GM18519 (cell line): ENCODE results near the gene BAG3.
"Not testable (repeated sequence)": the region's sequence is repeated elsewhere in the genome, so short reads cannot be mapped to it uniquely, and the experiment has no call there.

ENCODE experiments used
- ATAC-seq: cut with Tn5 transposase; IDR thresholded peaks from one replicate; pipeline ENCODE4 v1.9.1; 2021; ENCODE audit warnings: mild to moderate bottlenecking, moderate library complexity; ENCODE audit not compliant: unreplicated experiment, low FRiP score

BAG3 gene

GRCh38 chr10:119650692-119651513, at the start of gene BAG3:
Gene BAG3 (plus strand): TSS chr10:119651380. CDS start chr10:119651676, 296 bp downstream.
- peak; percentile 48 for ATAC-seq

GRCh38 chr10:119602241-119603095, 48.7 kb upstream of the BAG3 start:
- ATAC-seq, result no peak

- ATAC-seq, result no peak
These were observed 46.7 kb upstream of the BAG3 start for GRCh38 chr10:119604468-119604867.

- ATAC-seq, result no peak
These were observed 42.6 kb upstream of the BAG3 start for GRCh38 chr10:119608316-119609155.

- no peak for ATAC-seq
These were observed 41.7 kb upstream of the BAG3 start for GRCh38 chr10:119609516-119609915.

GRCh38 chr10:119611433-119611832, 39.7 kb upstream of the BAG3 start:
- ATAC-seq, result no peak

GRCh38 chr10:119613741-119614140, 37.4 kb upstream of the BAG3 start:
- no peak for ATAC-seq

GRCh38 chr10:119614686-119615085, 36.5 kb upstream of the BAG3 start:
- ATAC-seq, result no peak

- ATAC-seq, result no peak
These were observed 34.2 kb upstream of the BAG3 start for GRCh38 chr10:119616882-119617570.

- ATAC-seq, result no peak
These were observed 32.0 kb upstream of the BAG3 start for GRCh38 chr10:119619215-119619614.

- not testable (repeated sequence) for ATAC-seq
These were observed 31.4 kb upstream of the BAG3 start for GRCh38 chr10:119619811-119620210.

- ATAC-seq, result no peak
These were observed 30.7 kb upstream of the BAG3 start for GRCh38 chr10:119620241-119621077.

GRCh38 chr10:119621078-119621384, 30.1 kb upstream of the BAG3 start:
- no peak for ATAC-seq

- no peak for ATAC-seq
These were observed 25.5 kb upstream of the BAG3 start for GRCh38 chr10:119625570-119626280.

- no peak for ATAC-seq
These were observed 20.9 kb upstream of the BAG3 start for GRCh38 chr10:119630300-119630699.

- ATAC-seq, result no peak
These were observed 17.5 kb upstream of the BAG3 start for GRCh38 chr10:119633538-119634218.

- no peak for ATAC-seq
These were observed 17.0 kb upstream of the BAG3 start for GRCh38 chr10:119634219-119634544.

- no peak for ATAC-seq
These were observed 13.5 kb upstream of the BAG3 start for GRCh38 chr10:119637631-119638030.
